Measurements from ENCODE around the gene PARVB.

DNA sequence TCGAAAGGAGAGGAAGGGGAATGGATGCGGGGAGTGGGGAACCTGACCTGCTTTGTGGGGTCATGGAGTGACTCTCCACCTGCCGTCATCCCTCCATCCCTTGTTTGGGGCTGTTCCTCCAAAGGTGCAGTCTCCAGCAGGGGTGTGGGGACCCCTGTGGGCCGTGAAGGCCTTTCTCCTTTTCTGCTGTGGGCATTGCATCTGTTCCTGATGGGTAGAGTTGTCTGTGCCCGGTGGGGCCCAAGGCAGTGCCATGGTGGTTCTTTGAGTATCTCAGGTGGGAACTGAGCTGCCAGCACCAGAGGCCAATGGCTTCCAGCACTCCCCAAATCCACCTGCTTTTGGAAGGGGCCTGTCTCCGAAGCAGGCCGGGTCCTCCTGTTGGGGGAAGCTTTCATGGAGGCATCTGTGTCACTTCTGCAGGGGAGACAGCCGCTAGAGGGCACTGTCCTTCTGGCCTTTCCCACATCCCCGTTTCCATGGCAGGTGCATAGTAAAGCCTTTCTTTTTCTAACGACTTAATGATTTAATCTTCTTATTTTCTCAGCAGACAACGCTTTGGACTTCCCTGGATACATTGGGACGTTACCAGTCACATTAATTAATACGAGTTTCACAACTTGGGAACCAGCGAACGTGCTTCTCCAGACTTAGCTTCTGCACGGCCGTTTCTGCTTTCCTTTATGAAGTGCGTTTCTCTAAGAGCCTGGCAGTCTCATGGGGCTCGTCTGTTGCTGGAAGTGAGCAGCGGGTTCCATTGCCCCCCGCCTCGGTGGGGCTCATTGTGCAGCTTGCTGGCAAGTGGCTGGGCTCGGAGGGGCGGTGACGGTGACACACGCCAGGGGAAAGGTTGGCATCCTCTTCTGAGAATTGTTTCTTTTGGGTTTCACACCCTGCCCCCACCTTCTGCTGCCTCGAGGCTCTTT, 57.1 kb downstream of the PARVB start:
- TF ChIP-seq, protein P1, sequence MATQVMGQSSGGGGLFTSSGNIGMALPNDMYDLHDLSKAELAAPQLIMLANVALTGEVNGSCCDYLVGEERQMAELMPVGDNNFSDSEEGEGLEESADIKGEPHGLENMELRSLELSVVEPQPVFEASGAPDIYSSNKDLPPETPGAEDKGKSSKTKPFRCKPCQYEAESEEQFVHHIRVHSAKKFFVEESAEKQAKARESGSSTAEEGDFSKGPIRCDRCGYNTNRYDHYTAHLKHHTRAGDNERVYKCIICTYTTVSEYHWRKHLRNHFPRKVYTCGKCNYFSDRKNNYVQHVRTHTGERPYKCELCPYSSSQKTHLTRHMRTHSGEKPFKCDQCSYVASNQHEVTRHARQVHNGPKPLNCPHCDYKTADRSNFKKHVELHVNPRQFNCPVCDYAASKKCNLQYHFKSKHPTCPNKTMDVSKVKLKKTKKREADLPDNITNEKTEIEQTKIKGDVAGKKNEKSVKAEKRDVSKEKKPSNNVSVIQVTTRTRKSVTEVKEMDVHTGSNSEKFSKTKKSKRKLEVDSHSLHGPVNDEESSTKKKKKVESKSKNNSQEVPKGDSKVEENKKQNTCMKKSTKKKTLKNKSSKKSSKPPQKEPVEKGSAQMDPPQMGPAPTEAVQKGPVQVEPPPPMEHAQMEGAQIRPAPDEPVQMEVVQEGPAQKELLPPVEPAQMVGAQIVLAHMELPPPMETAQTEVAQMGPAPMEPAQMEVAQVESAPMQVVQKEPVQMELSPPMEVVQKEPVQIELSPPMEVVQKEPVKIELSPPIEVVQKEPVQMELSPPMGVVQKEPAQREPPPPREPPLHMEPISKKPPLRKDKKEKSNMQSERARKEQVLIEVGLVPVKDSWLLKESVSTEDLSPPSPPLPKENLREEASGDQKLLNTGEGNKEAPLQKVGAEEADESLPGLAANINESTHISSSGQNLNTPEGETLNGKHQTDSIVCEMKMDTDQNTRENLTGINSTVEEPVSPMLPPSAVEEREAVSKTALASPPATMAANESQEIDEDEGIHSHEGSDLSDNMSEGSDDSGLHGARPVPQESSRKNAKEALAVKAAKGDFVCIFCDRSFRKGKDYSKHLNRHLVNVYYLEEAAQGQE (IDR thresholded peaks at IDR 0.05; ENCODE audit: borderline replicate concordance), result peak; percentile 37; the same call in 1 of the 2 replicates
- TF ChIP-seq, protein P1 (CRISPR knock-in tag; IDR thresholded peaks at IDR 0.05; ENCODE audit: low read depth), result no peak
- TF ChIP-seq NCOA2 (IDR thresholded peaks at IDR 0.05; ENCODE audit: partially characterized antibody in 2 of 2) (no peak), HMGXB4 (CRISPR knock-in tag; IDR thresholded peaks at IDR 0.05) (no peak), L3MBTL2 (IDR thresholded peaks at IDR 0.05) (no peak), ZNF780A (CRISPR knock-in tag; IDR thresholded peaks at IDR 0.05) (no peak), CBFA2T3 (IDR thresholded peaks at IDR 0.05) (no peak), MYC (IDR thresholded peaks at IDR 0.05; ENCODE audit: low read depth, low read length) (no peak), MYC (CRISPR knock-in tag; IDR thresholded peaks at IDR 0.05; ENCODE audit: borderline replicate concordance, low read depth) (no peak), TEAD4 (IDR thresholded peaks at IDR 0.05; ENCODE audit: low read length) (no peak), TEAD4 (CRISPR knock-in tag; IDR thresholded peaks at IDR 0.05; ENCODE audit: borderline replicate concordance) (no peak), TBP (optimal IDR thresholded peaks at IDR 0.05; ENCODE audit: low read depth, low read length) (no peak), YY1 (IDR thresholded peaks at IDR 0.05; ENCODE audit: borderline replicate concordance in 1 of 3, control insufficient read depth in 1 of 3, extremely low read depth in 1 of 3, insufficient read depth in 3 of 3, insufficient read length in 1 of 3, insufficient replicate concordance in 2 of 3, low read depth in 1 of 3, low read length in 2 of 3) (no peak), E2F4 (CRISPR knock-in tag; IDR thresholded peaks at IDR 0.05; ENCODE audit: low read depth) (no peak), POLR2A (conservative IDR thresholded peaks at IDR 0.05) (no peak), CC2D1A (IDR thresholded peaks at IDR 0.05) (no peak)
- TF ChIP-seq, protein P2, sequence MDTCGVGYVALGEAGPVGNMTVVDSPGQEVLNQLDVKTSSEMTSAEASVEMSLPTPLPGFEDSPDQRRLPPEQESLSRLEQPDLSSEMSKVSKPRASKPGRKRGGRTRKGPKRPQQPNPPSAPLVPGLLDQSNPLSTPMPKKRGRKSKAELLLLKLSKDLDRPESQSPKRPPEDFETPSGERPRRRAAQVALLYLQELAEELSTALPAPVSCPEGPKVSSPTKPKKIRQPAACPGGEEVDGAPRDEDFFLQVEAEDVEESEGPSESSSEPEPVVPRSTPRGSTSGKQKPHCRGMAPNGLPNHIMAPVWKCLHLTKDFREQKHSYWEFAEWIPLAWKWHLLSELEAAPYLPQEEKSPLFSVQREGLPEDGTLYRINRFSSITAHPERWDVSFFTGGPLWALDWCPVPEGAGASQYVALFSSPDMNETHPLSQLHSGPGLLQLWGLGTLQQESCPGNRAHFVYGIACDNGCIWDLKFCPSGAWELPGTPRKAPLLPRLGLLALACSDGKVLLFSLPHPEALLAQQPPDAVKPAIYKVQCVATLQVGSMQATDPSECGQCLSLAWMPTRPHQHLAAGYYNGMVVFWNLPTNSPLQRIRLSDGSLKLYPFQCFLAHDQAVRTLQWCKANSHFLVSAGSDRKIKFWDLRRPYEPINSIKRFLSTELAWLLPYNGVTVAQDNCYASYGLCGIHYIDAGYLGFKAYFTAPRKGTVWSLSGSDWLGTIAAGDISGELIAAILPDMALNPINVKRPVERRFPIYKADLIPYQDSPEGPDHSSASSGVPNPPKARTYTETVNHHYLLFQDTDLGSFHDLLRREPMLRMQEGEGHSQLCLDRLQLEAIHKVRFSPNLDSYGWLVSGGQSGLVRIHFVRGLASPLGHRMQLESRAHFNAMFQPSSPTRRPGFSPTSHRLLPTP (IDR thresholded peaks at IDR 0.05; ENCODE audit: borderline replicate concordance, extremely low read depth, insufficient read length), result no peak
